Loucy (cell line): ENCODE data around the gene GUCD1.
"Not testable (repeated sequence)": the region's sequence is repeated elsewhere in the genome, so short reads cannot be mapped to it uniquely, and the experiment has no call there.

Experiments
- H2AFZ ChIP-seq: fragments of 200-600 bp; sonication (generic); 2 replicates; pipeline ENCODE4 v1.6.0; 2016; ENCODE audit warnings: antibody characterized with exemption, mild to moderate bottlenecking, low read length, moderate library complexity
- H3F3A ChIP-seq: fragments of 200-600 bp; 2 replicates; pipeline ENCODE4 v1.6.0; 2016; ENCODE audit warnings: antibody characterized with exemption, low read depth, mild to moderate bottlenecking
- H3K27me3 ChIP-seq: fragments of 200-600 bp; sonication (generic); 2 replicates; pipeline ENCODE4 v1.6.1; 2014; ENCODE audit warnings: low read length, mild to moderate bottlenecking; ENCODE audit not compliant: insufficient read depth, poor library complexity, severe bottlenecking
- H3K36me3 ChIP-seq: fragments of 200-600 bp; sonication (generic); 2 replicates; pipeline ENCODE4 v1.6.1; 2016; ENCODE audit warnings: low read length; ENCODE audit not compliant: insufficient read depth
- H3K4me1 ChIP-seq: fragments of 200-600 bp; sonication (generic); 2 replicates; pipeline ENCODE4 v1.5.1; 2014; ENCODE audit warnings: low read length, mild to moderate bottlenecking; ENCODE audit not compliant: insufficient read depth, poor library complexity, severe bottlenecking
- H3K4me2 ChIP-seq: fragments of 200-600 bp; sonication (generic); 2 replicates; pipeline ENCODE4 v1.6.0; 2014; ENCODE audit warnings: antibody characterized with exemption, low read length, low read depth, mild to moderate bottlenecking; ENCODE audit not compliant: poor library complexity, severe bottlenecking
- H3K4me3 ChIP-seq: fragments of 200-600 bp; sonication (generic); 2 replicates; pipeline ENCODE4 v1.5.1; 2014; ENCODE audit warnings: low read length, mild to moderate bottlenecking, mixed read lengths; ENCODE audit not compliant: poor library complexity, severe bottlenecking
- H3K79me2 ChIP-seq: fragments of 200-600 bp; sonication (generic); 2 replicates; pipeline ENCODE4 v1.6.1; 2014; ENCODE audit warnings: low read length; ENCODE audit not compliant: insufficient read depth
- H3K9ac ChIP-seq: fragments of 200-600 bp; sonication (generic); 2 replicates; pipeline ENCODE4 v1.6.0; 2014; ENCODE audit warnings: mild to moderate bottlenecking, low read depth, low read length, moderate library complexity; ENCODE audit not compliant: poor library complexity, severe bottlenecking
- H3K9me2 ChIP-seq: fragments of 200-600 bp; sonication (generic); replicated peaks from 2 replicates; pipeline ENCODE4 v1.6.1; 2016; ENCODE audit warnings: low read depth, low read length, mixed read lengths
- H3K9me3 ChIP-seq: fragments of 200-600 bp; sonication (generic); 2 replicates; pipeline ENCODE4 v1.6.1; 2014; ENCODE audit warnings: mild to moderate bottlenecking, antibody characterized with exemption, low read length, low read depth; ENCODE audit not compliant: insufficient read depth
- H4K20me1 ChIP-seq: fragments of 200-600 bp; sonication (generic); 2 replicates; pipeline ENCODE4 v1.6.0; 2014; ENCODE audit warnings: antibody characterized with exemption, low read length, mild to moderate bottlenecking; ENCODE audit not compliant: insufficient read depth, poor library complexity, severe bottlenecking
- EZH2phosphoT487 ChIP-seq: fragments of 200-600 bp; IDR thresholded peaks from 2 replicates; pipeline ENCODE4 v1.6.1; 2018; ENCODE audit warnings: antibody characterized with exemption, mild to moderate bottlenecking, moderate library complexity, borderline replicate concordance
- TF ChIP-seq, protein P1 (sequence below): fragments of 200-600 bp; sonication (generic); conservative IDR thresholded peaks from 2 replicates; pipeline ENCODE4 v1.5.1; 2014; ENCODE audit warnings: mild to moderate bottlenecking, antibody characterized with exemption, low read length

Gene GUCD1

DNA sequence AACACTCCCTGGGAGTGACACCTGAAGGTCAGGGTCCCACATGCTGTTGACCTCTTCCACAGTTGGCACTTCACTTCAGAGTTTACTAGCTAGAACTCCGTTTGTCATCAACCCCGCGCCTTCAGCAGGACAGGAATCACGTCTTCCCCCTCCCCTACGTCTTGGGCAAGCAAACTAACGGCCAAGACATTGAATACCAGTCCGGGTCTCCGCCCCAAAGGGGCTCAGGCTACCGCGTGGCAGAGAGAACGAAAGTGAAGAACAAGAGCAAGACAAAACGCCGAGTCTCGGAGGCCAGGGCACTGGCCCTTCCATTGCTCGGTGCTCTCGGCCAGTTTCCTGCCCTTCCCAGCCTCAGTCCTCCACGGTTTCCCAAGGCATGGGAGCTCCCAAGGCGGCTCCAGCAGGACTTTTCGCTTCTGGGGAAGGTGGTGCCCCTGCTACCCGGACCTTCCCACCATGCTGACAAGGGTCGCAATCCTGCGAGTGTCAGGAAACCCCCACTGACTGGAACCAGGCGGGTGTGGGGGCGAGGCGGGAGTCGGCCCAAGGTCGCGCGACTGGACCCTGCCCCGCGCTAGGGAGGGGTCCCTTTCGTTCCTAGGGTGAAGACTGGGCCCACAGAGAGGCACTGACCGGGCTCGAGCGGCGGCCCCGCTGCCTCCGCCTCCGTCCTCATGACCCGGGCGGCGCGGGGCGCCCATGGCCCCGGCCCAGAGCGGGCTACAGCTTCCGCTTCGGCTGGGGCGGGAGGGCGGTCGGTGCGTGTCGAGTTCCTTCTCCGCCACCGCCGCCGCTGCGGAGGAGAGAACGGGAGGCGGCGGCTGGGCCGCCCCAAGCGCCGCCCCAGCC lies at the start of gene GUCD1:
TSS of gene GUCD1 (minus strand) at position 826 of the 852 bp plus-strand sequence. CDS start at position 679, 147 bp downstream.
- Histone ChIP-seq H3K9ac (peak within 1 kb of the TSS; percentile 98), H3K9me3 (no peaks in the 10 kb centered on the region), H3K27me3 (peaks cover 4% of the 10 kb centered on the region), H3K4me1 (peaks cover 60% of the 10 kb centered on the region), H3K36me3 (peaks cover 20% of the 10 kb centered on the region), H3K4me2 (peak within 1 kb of the TSS; percentile 93), H3K4me3 (peak within 1 kb of the TSS; percentile 97), H4K20me1 (peaks cover 67% of the 10 kb centered on the region), H3F3A (no peaks in the 10 kb centered on the region), H3K79me2 (peaks cover 92% of the 10 kb centered on the region), H3K9me2 (no peaks in the 10 kb centered on the region), H2AFZ (peak within 1 kb of the TSS; percentile 91)
- TF ChIP-seq, protein P1, sequence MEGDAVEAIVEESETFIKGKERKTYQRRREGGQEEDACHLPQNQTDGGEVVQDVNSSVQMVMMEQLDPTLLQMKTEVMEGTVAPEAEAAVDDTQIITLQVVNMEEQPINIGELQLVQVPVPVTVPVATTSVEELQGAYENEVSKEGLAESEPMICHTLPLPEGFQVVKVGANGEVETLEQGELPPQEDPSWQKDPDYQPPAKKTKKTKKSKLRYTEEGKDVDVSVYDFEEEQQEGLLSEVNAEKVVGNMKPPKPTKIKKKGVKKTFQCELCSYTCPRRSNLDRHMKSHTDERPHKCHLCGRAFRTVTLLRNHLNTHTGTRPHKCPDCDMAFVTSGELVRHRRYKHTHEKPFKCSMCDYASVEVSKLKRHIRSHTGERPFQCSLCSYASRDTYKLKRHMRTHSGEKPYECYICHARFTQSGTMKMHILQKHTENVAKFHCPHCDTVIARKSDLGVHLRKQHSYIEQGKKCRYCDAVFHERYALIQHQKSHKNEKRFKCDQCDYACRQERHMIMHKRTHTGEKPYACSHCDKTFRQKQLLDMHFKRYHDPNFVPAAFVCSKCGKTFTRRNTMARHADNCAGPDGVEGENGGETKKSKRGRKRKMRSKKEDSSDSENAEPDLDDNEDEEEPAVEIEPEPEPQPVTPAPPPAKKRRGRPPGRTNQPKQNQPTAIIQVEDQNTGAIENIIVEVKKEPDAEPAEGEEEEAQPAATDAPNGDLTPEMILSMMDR, result no peak
- no peak for TF ChIP-seq EZH2phosphoT487

DNA sequence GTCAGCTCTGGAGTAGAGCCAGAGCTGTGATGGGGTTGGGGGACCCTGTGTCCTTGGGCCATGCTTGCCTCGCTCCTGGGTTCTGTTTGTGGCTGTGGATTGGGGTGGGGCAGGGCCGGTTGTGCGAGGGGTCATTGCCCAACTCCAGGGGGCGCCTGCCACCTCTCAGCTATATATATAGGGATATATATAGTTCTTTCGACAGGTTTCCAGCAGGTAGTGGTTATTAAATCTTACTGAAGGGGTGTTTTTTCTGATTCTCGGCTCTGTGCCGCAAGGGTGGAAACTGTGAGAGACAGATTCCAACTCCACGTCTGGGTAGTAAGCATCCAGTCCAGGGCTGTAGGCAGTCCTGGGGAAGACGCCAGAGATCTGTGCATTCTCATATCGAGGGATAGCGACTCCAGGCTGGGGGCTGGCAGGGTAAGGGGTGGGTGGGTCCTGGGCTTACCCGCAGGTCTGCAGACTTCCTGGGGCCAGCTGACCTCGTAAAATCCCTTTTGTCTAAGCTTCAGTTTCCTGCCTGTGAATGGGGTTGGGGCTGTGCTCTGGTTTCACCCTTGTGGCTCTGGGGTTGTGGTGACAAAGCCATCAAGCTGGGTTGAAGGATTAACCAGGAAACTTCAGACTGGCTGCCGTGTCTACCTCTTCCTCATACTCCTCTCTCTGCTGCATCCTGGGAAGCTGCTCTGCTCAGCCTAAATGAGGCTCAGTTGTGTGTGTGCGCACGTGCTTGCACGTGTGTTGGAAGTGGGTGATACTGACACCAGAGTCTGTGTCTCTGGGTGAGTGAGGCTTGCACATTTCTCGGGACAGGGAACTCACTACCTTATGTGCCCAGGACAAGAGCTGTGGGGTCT lies 49.1 kb upstream of the GUCD1 start:
- H2AFZ ChIP-seq, H4K20me1 ChIP-seq, H3K79me2 ChIP-seq, H3F3A ChIP-seq, H3K27me3 ChIP-seq, H3K9me3 ChIP-seq, H3K36me3 ChIP-seq, H3K9me2 ChIP-seq: not testable (repeated sequence)
- H3K4me3 ChIP-seq, result peak overlapping the region; percentile 72
- TF ChIP-seq, protein P1, result peak; percentile 43
- H3K4me2 ChIP-seq, result peak overlapping the region; percentile 90
- H3K4me1 ChIP-seq, result peaks cover 44% of the 10 kb centered on the region
- peak overlapping the region; percentile 65 for H3K9ac ChIP-seq

DNA sequence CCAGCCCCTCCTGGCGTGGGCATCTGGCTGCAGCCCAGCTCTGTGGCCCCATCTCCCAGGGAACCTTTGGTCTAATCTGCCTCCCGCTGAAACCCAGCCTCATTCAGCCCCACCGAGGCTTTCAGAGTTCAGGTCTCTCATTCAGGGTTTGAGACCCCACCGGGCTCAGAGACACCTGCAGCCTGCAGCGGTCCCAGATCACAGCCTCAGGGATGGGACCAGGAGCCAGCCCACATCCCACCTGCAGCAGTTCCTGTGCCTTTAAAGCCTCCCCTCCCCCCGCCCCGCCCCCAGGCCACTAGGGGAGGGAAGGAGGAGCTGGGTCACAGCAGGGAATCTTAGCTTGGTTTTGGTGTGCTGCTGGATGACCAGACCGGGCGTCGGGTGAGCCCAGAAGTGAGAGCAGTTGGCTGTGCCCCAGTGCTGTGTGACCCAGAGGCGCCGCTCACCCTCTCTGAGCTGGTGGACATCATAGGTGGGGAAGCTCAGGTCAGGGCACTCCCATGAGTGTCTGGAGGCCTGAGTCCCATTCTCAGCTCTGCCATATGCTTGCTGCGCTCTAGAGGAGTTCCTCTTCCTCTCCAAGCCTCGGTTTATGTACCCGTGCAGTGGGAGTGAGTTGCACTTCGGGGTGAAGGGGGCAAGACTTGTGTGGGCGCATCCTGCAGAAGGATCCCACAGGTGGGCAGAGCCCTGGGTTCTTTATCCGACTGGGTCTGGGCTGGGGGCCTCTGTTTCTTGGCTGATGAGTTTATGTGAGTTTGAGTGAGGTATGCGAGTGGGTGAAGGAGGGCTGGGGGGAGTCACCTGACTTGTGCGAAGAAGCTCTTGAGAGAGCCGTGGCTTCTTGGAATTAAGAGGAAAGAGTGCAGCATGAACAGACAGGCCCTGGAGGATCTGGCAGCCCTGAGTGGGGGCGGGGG lies 48.2 kb upstream of the GUCD1 start, which contains the start of gene GGT1:
TSS of gene GGT1 (plus strand) at position 347 of the 923 bp plus-strand sequence. CDS start 7,889 bp downstream, outside the sequence.
- H3K27me3 ChIP-seq, H2AFZ ChIP-seq, H3K79me2 ChIP-seq, H3F3A ChIP-seq, H4K20me1 ChIP-seq, H3K9me3 ChIP-seq, H3K9me2 ChIP-seq, H3K36me3 ChIP-seq: not testable (repeated sequence)
- peak within 1 kb of the TSS; percentile 72 for H3K4me3 ChIP-seq
- peak within 1 kb of the TSS; percentile 90 for H3K4me2 ChIP-seq
- H3K4me1 ChIP-seq, result peaks cover 47% of the 10 kb centered on the region
- peak within 1 kb of the TSS; percentile 65 for H3K9ac ChIP-seq

DNA sequence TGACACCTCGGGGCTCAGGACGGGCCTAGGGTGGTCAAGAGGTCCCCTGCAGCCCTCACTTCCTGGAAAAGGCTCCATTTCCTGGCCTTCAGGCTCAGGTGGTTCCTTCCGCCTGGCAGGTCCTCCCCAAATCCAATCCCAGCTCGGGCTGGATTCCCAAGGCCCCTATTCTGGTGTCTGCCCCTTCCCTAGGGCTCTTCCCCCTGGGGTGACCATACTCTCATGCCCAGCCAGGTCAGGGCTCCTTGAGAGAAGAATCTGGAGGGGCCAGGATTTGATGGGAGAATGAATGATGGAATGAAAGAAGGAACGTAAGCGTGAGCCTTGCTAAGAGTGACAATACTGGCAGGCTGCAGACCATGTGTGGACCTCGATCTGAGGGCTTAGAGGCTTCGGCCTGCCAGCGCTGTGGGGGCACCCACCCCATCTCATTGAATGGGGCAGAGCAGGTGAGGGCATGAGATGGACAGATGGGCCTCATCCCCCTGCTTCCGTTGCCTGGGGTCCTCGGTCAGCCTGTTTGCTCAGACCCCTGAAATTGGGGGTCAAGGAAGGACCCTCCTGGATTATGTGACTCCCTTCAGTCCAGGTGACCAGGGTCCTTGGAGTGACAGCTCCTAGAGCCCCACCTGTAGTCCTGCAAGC lies 47.3 kb upstream of the GUCD1 start:
- not testable (repeated sequence) for H3K79me2 ChIP-seq, H4K20me1 ChIP-seq, H3K27me3 ChIP-seq, H3K36me3 ChIP-seq, H3K9me2 ChIP-seq, H2AFZ ChIP-seq, H3K4me3 ChIP-seq, H3F3A ChIP-seq, H3K9me3 ChIP-seq
- Histone ChIP-seq H3K4me1 (peaks cover 54% of the 10 kb centered on the region), H3K4me2 (peak overlapping the region; percentile 90), H3K9ac (peak overlapping the region; percentile 65)
